Measurements from ENCODE around the gene RAMP1.

DNA sequence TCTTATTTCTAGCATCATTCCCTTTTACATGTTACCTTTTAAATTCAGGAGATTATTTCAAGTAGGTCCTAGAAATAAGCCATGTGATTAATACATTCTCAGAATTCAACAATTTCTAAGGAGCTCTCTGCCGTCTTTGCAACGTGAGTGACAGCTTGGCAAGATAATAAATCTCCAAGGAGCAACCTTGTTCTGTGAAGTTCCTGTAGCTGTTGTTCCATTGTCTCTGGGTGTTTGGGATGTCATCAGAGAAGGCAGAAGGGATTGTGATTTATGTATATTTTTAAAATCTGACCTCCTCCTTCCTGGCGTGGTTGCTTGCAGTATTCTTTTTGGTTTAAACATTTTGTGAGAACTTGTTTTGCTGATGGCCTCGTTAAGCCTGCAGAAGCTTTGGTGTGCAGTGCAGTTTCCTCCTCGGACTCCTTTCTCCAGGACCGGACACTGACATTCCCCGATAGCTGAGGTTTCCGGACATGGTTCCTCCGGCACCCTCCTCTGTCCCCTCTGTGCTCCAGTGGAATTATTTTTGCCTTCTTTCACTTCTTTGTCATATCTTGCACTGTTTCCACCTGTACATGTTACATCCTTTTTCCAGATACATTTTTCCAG, 33.7 kb downstream of the RAMP1 start:
- no peak for TF ChIP-seq YY1 (IDR thresholded peaks at IDR 0.05; ENCODE audit: insufficient read depth, insufficient read length)
- no peak for TF ChIP-seq ZNF274 (IDR thresholded peaks at IDR 0.05; ENCODE audit: low read depth, low read length)
- no peak for TF ChIP-seq SUZ12 (IDR thresholded peaks at IDR 0.05; ENCODE audit: extremely low read depth, insufficient read depth, insufficient read length)
